Duodenal mucosa (tissue), 2 donors: ENCODE measurements around the gene CUX1.
A peak's percentile ranks its signal among the peaks of the same experiment; 100 is the strongest.

ENCODE experiments used
- H3K27ac ChIP-seq: one replicate; pipeline ENCODE4 v1.7.0; 2013; ENCODE audit warnings: low read depth, low read length
- H3K27me3 ChIP-seq, 2 donors: one replicate each; pipeline ENCODE4 v1.7.0; 2013; ENCODE audit warnings: low read length in 2 of 2, control low read depth in 1 of 2; ENCODE audit not compliant: insufficient read depth in 2 of 2, control insufficient read depth in 1 of 2
- H3K36me3 ChIP-seq, 2 donors: one replicate each; pipeline ENCODE4 v1.7.0; 2013; ENCODE audit warnings: low read length in 2 of 2, control low read depth in 1 of 2; ENCODE audit not compliant: insufficient read depth in 2 of 2, control insufficient read depth in 1 of 2
- H3K4me1 ChIP-seq, 2 donors: one replicate each; pipeline ENCODE4 v1.7.0; 2013; ENCODE audit warnings: low read length in 2 of 2, control low read depth in 1 of 2; ENCODE audit not compliant: insufficient read depth in 2 of 2, control insufficient read depth in 1 of 2
- H3K4me3 ChIP-seq, 2 donors: one replicate each; pipeline ENCODE4 v1.7.0; 2013; ENCODE audit warnings: low read length in 2 of 2, low read depth in 1 of 2
- H3K9ac ChIP-seq, 2 donors: one replicate each; pipeline ENCODE4 v1.7.0; 2013; ENCODE audit warnings: low read length in 2 of 2, low read depth in 1 of 2
- H3K9me3 ChIP-seq, 2 donors: one replicate each; pipeline ENCODE4 v1.7.0; 2013; ENCODE audit warnings: low read length in 2 of 2, control low read depth in 1 of 2; ENCODE audit not compliant: control insufficient read depth in 1 of 2

Gene CUX1

GRCh38 chr7:102080434-102081243 lies 263.2 kb downstream of the CUX1 start:
- no peak overlapping the region for H3K27ac ChIP-seq
- H3K9ac ChIP-seq: no peak overlapping the region
- H3K27me3 ChIP-seq: no peaks in the 10 kb centered on the region

GRCh38 chr7:102081244-102081627 lies 263.8 kb downstream of the CUX1 start:
- Histone ChIP-seq H3K4me1 (no peaks in the 10 kb centered on the region), H3K9ac (no peak overlapping the region), H3K9me3 (peaks cover 3 to 4% of the 10 kb centered on the region in 2 donors), H3K27me3 (no peaks in the 10 kb centered on the region), H3K36me3 (peaks cover 4 to 14% of the 10 kb centered on the region in 2 donors), H3K27ac (no peak overlapping the region), H3K4me3 (no peak overlapping the region)

More at GRCh38 chr7:102080434-102081243, 263.2 kb downstream of the CUX1 start:
- H3K4me3 ChIP-seq: no peak overlapping the region
- H3K36me3 ChIP-seq: peaks cover 4 to 14% of the 10 kb centered on the region in 2 donors
- H3K4me1 ChIP-seq: no peaks in the 10 kb centered on the region
- peaks cover 3 to 4% of the 10 kb centered on the region in 2 donors for H3K9me3 ChIP-seq

GRCh38 chr7:102082693-102083368 lies 265.4 kb downstream of the CUX1 start:
- Histone ChIP-seq H3K27me3 (no peaks in the 10 kb centered on the region), H3K4me3 (no peak overlapping the region), H3K9ac (no peak overlapping the region), H3K27ac (no peak overlapping the region), H3K36me3 (peaks cover 4 to 14% of the 10 kb centered on the region in 2 donors), H3K9me3 (peaks cover 3 to 4% of the 10 kb centered on the region in 2 donors), H3K4me1 (no peaks in the 10 kb centered on the region)

- Histone ChIP-seq H3K4me1 (no peaks in the 10 kb centered on the region), H3K36me3 (peaks cover 4 to 7% of the 10 kb centered on the region in 2 donors), H3K4me3 (no peak overlapping the region), H3K9me3 (peaks cover 3 to 4% of the 10 kb centered on the region in 2 donors), H3K27ac (no peak overlapping the region), H3K27me3 (no peaks in the 10 kb centered on the region), H3K9ac (no peak overlapping the region)
Measured at GRCh38 chr7:102085218-102085772, 267.9 kb downstream of the CUX1 start.

GRCh38 chr7:102089175-102090098 lies 272.0 kb downstream of the CUX1 start:
- Histone ChIP-seq H3K4me3 (no peak overlapping the region), H3K36me3 (no peaks in the 10 kb centered on the region), H3K9me3 (peaks cover 3 to 4% of the 10 kb centered on the region in 2 donors), H3K27ac (no peak overlapping the region), H3K27me3 (no peaks in the 10 kb centered on the region), H3K9ac (no peak overlapping the region), H3K4me1 (peaks cover 6% of the 10 kb centered on the region in 2 donors)

GRCh38 chr7:102093599-102094315 lies 276.3 kb downstream of the CUX1 start:
- Histone ChIP-seq H3K27me3 (no peaks in the 10 kb centered on the region), H3K9ac (no peak overlapping the region), H3K4me3 (peak overlapping the region in 1 of 2 donors; percentile 16), H3K36me3 (no peaks in the 10 kb centered on the region), H3K9me3 (no peaks in the 10 kb centered on the region), H3K4me1 (peaks cover 19 to 21% of the 10 kb centered on the region in 2 donors), H3K27ac (no peak overlapping the region)

- H3K27ac ChIP-seq: no peak overlapping the region
- H3K27me3 ChIP-seq: no peaks in the 10 kb centered on the region
- peaks cover 19 to 21% of the 10 kb centered on the region in 2 donors for H3K4me1 ChIP-seq
- peaks cover 0 to 4% of the 10 kb centered on the region in 2 donors for H3K36me3 ChIP-seq
- no peak overlapping the region for H3K4me3 ChIP-seq
- no peaks in the 10 kb centered on the region for H3K9me3 ChIP-seq
- no peak overlapping the region for H3K9ac ChIP-seq
Measured at GRCh38 chr7:102094316-102094650, 276.9 kb downstream of the CUX1 start.

GRCh38 chr7:102095321-102096011 lies 278.0 kb downstream of the CUX1 start:
- no peak overlapping the region for H3K4me3 ChIP-seq
- peaks cover 19 to 21% of the 10 kb centered on the region in 2 donors for H3K4me1 ChIP-seq
- H3K27me3 ChIP-seq: no peaks in the 10 kb centered on the region
- H3K9me3 ChIP-seq: no peaks in the 10 kb centered on the region
- peaks cover 0 to 13% of the 10 kb centered on the region in 2 donors for H3K36me3 ChIP-seq
- H3K9ac ChIP-seq: no peak overlapping the region
- H3K27ac ChIP-seq: no peak overlapping the region

- no peak overlapping the region for H3K9ac ChIP-seq
- no peak overlapping the region for H3K4me3 ChIP-seq
- peaks cover 19 to 21% of the 10 kb centered on the region in 2 donors for H3K4me1 ChIP-seq
- no peaks in the 10 kb centered on the region for H3K9me3 ChIP-seq
- H3K27ac ChIP-seq: no peak overlapping the region
- no peaks in the 10 kb centered on the region for H3K27me3 ChIP-seq
- H3K36me3 ChIP-seq: peaks cover 0 to 18% of the 10 kb centered on the region in 2 donors
Measured at GRCh38 chr7:102096012-102096332, 278.5 kb downstream of the CUX1 start.
